ENCODE measurements around the gene COL4A1. TPM values are rescaled to one million over a fixed set of nuclear protein-coding genes. Genes with fewer than 3 reads are reported as not detected.

Gene COL4A1
- total and polyA plus RNA-seq, 2 of the 13 experiments (the other 11 are each of a cell fraction or from before 2014, with no cell fraction given): not detected

Small RNA genes lying within 50 kb of the gene (microRNA-seq; reads per million reads assigned to microRNA genes)
- gene MIR8073: not detected

Small RNA genes lying within 50 kb of the gene (small RNA-seq; reads per million reads assigned to genes)
- gene MIR8073 (ENCODE audit: insufficient read depth in 2 of 3, insufficient read length in 3 of 3, low read depth in 2 of 3, low replicate concordance in 1 of 3): 0 reads per million in 3 experiments

Other genes with a start within 250 kb of the COL4A1 start
- 0.15 and 0.22 TPM in 2 replicates for gene COL4A2, start 127 bp upstream of the COL4A1 start, total RNA-seq (2016; rRNA removed; fragmentation: Illumina TruSeq; extraction: Trizol)
- 1.0 and 1.9 TPM in 2 replicates for gene COL4A2, start 127 bp upstream of the COL4A1 start, polyA plus RNA-seq (2011; rRNA removed)